ENCODE results near the gene RNF150.

DNA sequence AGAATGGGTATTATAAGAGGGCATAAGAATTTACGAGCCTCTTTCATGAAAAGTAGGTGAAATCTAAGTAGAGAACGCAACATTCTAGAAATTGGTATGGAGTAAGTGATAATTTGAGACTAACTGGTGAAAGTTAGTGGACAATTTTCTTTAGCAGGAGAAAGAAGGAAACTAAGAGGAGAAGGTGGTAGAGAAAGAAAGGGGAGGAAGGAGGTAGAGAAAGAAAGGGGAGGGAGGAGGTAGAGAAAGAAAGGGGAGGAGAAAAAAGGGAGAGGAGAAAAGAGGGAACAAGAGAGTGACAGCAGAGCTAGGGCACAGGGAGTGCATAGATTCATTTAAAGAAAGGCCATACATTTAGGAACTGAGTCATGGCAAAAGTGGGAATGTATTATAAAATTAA lies 94.1 kb downstream of the RNF150 start:
- TF ChIP-seq CTCF (IDR thresholded peaks at IDR 0.05; ENCODE audit: low read depth, low read length, missing input control) (no peak), YY1 (IDR thresholded peaks at IDR 0.05) (no peak), MAX (IDR thresholded peaks at IDR 0.05) (no peak), SP1 (IDR thresholded peaks at IDR 0.05) (no peak), GABPA (IDR thresholded peaks at IDR 0.05 in 1 of 2, conservative IDR thresholded peaks at IDR 0.05 in 1 of 2) (no peak), JUND (IDR thresholded peaks at IDR 0.05) (no peak), TAF1 (conservative IDR thresholded peaks at IDR 0.05) (no peak), RAD21 (IDR thresholded peaks at IDR 0.05) (no peak), EGR1 (IDR thresholded peaks at IDR 0.05; ENCODE audit: low read depth in 2 of 2) (no peak), ZBTB33 (IDR thresholded peaks at IDR 0.05) (no peak), RXRA (IDR thresholded peaks at IDR 0.05) (no peak)
- TF ChIP-seq, protein P1, sequence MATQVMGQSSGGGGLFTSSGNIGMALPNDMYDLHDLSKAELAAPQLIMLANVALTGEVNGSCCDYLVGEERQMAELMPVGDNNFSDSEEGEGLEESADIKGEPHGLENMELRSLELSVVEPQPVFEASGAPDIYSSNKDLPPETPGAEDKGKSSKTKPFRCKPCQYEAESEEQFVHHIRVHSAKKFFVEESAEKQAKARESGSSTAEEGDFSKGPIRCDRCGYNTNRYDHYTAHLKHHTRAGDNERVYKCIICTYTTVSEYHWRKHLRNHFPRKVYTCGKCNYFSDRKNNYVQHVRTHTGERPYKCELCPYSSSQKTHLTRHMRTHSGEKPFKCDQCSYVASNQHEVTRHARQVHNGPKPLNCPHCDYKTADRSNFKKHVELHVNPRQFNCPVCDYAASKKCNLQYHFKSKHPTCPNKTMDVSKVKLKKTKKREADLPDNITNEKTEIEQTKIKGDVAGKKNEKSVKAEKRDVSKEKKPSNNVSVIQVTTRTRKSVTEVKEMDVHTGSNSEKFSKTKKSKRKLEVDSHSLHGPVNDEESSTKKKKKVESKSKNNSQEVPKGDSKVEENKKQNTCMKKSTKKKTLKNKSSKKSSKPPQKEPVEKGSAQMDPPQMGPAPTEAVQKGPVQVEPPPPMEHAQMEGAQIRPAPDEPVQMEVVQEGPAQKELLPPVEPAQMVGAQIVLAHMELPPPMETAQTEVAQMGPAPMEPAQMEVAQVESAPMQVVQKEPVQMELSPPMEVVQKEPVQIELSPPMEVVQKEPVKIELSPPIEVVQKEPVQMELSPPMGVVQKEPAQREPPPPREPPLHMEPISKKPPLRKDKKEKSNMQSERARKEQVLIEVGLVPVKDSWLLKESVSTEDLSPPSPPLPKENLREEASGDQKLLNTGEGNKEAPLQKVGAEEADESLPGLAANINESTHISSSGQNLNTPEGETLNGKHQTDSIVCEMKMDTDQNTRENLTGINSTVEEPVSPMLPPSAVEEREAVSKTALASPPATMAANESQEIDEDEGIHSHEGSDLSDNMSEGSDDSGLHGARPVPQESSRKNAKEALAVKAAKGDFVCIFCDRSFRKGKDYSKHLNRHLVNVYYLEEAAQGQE (IDR thresholded peaks at IDR 0.05) = no peak
